NCI-H2171 (cell line): ENCODE measurements around the gene LAIR2.

Experiments
- DNase-seq: peaks from one replicate; lab custom pipeline; 2025; lab: John Stamatoyannopoulos, UW

LAIR2 gene

DNA sequence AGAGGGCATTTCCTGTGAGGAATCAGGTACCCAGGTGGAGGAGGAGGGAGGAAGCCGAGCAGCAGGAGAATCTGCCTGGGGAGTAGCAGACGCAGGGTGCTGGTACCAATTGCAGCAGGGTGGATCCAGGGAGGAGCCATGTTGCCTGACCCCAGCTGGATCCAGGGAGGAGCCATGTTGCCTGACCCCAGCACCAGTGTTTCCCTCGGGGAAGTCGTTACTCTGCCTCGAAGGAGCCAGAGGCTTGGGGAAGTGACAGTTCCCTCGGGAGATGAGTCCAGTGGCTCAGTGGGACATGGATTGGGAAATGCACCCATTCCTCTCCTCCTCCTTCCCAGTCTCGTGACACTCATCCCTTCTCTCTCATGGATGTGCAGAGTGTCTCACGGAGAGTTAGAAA is 31.5 kb downstream of the LAIR2 start:
- no peak for DNase-seq

DNA sequence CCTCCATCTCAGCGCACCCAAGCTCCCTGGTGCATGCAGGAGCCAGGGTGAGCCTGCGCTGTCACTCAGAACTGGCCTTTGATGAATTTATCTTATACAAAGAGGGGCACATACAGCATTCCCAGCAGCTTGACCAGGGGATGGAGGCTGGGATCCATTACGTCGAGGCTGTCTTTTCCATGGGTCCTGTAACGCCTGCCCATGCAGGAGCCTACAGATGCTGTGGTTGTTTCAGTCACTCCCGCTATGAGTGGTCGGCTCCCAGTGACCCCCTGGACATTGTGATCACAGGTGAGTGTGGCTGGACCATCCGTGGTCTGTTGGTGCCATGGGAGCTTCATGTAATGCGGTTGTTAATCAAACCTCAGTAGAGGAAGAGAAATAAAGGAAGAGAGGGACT is 33.0 kb downstream of the LAIR2 start:
- no peak for DNase-seq

DNA sequence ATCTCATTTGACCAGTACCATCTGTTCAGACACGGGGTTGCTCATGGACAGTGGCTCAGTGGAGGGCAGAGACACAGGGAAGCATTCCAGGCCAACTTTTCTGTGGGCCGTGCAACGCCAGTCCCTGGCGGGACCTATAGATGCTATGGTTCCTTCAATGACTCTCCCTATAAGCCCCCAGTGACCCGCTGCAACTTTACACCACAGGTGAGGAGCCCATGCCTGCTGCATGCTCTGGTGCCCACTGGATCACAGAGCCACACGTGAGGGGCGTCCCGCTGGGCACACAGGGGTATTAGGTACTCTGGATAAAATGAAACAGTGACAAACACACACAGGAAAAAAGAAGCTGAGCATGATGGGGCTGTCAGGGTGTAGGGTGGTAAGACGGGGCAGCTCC is 34.3 kb downstream of the LAIR2 start:
- DNase-seq, result no peak

DNA sequence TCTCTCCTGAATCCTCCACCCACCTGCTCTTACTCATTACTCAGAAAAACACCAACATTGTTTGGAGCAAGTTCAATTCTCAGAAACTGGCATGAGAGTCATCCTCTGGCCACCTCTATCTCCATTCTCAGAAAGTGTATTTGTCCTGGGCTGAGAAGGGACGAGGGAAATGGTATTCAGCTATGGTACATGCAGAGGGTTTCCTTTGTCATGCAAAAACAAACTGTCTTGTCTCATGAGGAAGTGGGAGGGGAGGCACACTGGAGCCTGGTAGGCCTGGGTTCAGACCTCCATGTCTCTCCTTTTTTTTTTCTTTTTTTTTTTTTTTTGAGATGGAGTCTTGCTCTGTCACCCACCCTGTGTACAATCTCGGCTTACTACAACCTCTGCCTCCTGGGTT is 39.1 kb downstream of the LAIR2 start:
- DNase-seq, result no peak

DNA sequence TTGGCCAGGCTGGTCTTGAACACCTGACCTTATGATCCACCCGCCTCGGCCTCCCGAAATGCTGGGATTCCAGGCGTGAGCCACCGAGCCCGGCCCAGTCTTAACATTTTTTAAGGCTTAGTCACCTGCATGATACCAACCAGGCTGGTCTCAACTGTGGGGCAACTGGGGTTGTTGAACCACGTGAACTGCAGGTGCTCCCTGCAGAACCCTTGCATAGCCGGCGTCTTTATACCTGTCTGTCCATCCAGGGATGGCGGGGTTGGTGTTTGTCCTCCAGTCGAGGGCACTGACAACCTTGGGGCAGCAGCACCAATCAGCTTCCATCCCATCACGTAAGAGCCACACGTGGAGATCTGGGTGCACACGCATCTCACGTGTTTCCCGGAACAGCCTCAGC is 46.2 kb downstream of the LAIR2 start:
- DNase-seq, result no peak

DNA sequence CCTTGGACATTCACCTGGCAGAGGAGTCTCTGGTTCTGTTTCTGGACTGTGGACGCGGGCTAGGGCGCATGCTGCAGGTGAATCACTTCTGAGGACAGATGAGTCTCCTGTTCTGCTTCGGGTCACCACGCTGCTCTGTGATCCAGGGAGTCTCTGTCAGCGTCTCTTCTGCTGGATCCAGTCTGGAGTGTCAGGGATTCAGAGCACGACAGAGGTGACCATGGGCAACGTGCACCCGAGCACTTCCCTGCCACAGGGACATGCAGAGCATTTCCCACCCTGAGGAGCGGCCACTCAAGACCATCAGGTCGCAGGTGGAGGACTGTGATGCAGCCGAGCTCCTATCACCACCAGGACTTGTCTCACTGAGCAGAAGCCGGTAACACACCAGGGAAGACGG is 46.6 kb downstream of the LAIR2 start:
- no peak for DNase-seq

DNA sequence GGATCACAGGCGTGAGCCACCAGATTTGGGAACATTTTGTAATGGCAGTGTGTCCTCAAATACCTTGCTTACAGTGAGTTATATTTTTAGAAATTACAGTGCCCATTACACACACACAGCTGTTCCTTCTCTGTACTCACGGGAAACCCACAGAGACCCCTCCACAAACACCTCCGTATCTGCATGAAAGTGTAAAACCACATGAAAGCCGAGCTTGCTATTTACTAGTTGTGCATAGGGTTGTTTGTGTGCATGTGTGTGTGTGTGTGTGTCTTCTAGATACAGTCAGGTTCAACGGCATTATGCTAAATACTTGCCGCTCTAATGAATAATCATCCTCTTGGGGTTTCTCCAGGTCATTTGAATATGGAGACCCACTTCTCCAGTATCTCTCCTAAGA is 48.7 kb downstream of the LAIR2 start:
- DNase-seq, result no peak

DNA sequence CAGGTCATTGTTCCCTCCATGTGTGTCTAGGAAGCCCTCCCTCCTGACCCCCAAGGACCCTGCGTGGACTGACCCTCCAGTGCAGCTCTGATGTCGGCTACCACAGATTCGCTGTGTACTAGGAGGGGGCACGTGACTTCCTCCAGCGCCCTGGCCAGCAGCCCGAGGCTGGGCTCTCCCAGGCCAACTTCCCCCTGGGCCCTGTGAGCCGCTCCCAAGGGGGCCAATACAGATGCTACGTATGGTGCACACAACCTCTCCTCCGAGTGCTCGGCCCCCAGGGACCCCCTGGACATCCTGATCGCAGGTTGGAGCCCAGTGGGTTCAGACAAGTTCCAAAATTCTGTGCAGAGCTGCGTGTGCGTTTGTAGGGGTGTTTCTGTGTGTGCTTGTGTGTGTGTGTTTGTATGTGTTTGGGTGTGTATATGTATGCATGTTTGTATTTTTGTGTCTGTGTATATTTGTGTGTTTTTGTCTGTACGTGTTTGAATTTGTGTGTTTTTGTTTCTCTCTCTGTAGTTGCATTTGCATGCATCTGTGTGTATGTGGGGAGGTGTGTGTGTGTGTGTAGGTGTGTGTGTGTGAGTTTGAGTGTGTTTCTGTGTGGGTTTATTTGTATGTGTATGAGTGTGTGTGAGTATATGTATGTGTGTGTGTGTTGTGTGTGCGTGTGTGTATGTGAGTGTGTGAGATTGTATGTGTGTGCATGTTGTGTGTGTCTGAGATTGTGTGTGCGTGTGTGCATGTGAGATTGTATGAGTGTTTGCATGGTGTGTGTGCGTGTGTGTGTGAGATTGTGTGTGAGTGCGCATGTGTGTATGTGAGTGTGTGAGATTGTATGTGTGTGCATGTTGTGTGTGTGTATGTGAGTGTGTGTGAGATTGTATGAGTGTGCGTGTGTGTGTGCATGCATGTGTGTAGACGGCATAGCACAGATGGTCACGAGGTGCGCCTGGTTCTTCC is 49.6 kb downstream of the LAIR2 start:
- no peak for DNase-seq

DNA sequence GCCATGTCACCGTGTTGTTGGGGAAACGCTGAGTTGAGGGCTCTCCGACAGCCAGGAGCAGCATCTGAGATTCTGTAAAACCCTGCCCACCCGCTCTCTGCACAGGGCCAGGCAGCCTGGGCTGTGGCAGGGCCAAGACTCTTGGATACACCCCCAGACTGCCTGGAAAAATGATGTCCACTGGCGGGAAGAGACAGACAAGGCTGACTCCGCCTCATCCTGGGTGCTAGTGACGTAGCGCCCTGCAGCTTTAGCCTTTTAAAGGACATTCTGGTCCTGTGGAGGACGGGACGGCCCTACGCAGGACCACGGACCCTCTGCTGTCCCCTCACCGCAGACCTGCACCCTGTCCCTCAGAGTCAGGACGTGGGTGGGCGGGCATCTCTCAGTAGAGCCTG is 50.3 kb downstream of the LAIR2 start:
- DNase-seq, result no peak

DNA sequence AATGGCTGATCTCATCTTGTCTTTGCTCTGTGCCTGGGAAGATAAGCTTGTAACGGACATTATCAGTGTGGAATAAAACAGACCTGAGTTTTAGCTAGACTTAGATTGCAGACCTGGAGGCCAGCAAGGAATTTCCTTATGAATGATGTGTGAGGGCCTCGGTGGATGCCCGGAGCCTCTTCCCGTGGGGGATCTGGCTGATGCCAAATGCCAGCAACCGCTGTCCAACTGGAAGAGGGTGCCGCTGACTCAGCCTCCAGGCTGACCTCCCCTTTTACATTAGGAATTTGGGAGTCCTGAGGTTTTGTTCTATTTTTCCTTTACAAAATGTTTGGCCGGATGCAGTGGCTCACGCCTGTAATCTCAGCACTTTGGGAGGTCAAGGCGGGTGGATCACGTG is 51.4 kb downstream of the LAIR2 start:
- DNase-seq, result no peak

DNA sequence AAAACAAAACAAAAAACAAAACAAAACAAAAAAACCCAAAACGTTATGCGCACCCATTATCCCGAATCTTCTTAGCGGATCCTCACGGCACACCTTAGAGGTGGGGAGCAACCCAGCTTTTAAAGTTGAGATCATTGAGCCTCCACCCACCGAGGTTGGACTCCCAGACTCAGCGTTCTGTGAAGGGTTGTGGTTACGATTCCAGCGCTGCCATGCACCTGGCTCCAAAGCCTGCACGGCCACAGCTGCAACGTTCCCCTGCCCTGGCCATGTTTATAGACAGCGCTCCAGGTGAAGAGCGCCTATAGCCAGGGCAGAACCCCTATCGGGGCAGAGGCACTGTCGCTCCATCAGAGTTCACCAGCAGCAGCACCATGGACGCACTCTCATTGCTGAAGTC is 52.3 kb downstream of the LAIR2 start:
- no peak for DNase-seq

DNA sequence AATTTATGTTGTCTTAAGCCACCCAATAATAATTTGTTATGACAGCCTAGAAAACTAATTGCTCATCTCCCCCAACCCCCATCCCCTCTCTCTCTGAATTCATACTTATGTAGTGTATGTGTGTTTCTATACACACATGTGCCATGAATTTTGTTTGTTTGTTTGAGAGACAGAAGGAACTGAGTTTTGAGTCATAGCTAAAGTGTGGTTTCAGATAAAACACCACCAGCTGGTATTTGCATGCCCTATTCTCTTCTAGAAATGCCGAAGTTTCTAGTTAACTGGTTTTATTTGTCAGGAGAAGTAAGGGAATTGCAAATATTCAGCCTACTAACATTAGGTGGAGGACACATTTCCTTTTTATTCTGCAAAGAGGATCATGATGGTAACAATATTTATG is 53.6 kb downstream of the LAIR2 start:
- DNase-seq, result no peak

DNA sequence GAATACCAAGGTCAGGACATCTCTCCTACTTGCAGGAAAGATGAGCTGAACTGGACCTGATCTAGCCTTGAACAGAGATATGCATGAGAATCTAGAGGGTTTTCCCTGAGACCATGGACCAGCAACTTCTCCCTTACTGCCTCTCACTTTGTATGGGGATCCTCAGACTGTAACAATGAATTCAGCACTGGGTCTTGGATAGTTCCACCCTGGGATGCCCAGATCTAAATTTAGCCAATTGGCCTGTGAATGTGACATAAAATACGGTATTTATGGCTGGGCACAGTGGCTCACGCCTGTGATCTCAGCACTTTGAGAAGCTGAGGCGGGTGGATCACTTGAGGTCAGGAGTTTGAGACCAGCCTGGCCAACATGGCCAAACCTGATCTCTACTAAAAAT is 55.7 kb downstream of the LAIR2 start:
- no peak for DNase-seq
